ENCODE results near the gene THSD4.

DNA sequence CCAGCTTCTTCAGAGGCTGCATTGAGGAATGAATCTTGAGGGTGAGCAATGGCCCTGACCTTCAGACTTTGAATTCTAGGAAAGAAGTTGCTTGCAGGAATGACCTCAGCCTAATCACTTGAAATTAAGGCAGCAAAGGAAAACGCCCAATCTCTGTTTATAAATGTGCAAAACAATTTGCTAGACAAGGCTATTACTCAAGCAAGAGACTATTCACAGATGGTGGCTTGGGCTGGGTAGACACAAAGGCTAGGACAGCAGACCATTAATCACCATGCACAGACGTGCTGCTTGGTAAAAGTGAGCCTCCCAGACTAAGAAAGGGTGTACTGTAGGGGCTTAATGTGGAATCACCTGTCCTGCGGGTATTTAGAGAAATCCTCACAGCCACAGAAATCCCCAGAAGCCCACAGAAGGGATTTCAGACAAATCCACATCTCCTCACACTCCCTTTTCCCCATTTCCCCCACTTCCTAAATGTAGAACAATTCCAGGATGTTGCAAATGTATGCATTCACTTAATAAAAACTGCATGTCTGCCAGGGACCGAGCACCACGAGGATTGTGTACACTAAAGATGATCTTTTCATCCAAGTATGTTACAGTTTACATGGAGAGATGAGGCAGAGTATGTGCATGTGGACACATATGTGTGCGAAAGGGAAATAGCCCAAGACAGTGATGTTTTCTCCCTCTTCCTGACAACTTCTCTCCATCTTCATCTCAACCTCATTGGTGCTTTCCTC is 259.5 kb downstream of the THSD4 start:
- TF ChIP-seq POLR2AphosphoS5 (IDR thresholded peaks at IDR 0.05; ENCODE audit: borderline replicate concordance, low read depth, low read length) (no peak), EZH2 (IDR thresholded peaks at IDR 0.05) (no peak), FOXP2 (optimal IDR thresholded peaks at IDR 0.05; ENCODE audit: control extremely low read depth, extremely low read length, insufficient read depth) (no peak)

All from SK-N-MC (cell line).